NCI-H1092 (cell line): ENCODE data around the gene SCRG1.

Experiments used
- DNase-seq: peaks from one replicate; lab custom pipeline; 2025; lab: John Stamatoyannopoulos, UW

The SCRG1 gene

GRCh38 chr4:173398779-173399415 is at the start of gene SCRG1:
Gene SCRG1 (minus strand): TSS chr4:173399116. CDS start chr4:173391414, 7,702 bp downstream.
- no peak for DNase-seq

DNA sequence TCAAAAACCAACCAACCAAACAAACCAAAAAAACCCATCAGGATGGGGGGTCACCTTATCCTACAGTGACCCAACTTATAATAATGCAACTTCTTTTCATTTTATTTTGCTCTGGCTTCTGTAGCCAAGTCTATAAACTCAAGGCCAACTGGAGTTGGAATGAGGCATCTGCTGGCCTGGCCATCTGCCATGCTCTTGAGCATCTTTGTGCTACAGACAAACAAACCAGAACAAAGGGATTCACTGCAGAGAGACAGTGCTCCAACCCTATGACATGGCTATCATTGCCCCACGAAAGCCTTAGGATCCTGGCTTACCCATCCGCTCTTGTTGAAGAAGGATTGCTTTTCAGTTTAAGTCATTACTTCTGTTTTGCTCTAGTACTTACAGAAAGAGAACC is 49.2 kb upstream of the SCRG1 start:
- peak; percentile 82 for DNase-seq

DNA sequence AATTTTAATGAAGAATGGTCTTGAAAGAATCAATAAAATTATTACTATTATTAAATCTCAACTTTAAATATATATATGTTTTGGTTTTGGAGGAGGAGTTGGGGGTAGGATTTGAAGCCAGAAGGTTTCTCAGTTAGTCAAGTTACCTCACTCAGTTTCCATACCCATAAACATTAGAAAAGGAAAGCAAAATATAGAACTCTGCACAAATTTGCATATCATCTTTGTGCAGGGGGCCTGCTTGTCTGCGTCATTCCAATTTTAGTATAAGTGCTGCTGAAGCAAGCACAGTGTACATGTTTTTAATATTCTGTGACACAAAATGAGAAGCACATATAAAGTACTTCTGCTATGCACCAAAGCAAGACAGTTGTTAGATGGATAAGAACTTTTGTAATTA is 47.5 kb upstream of the SCRG1 start:
- no peak for DNase-seq

- no peak for DNase-seq
Observed at GRCh38 chr4:173443121-173443520, 44.2 kb upstream of the SCRG1 start.

GRCh38 chr4:173442223-173442932 is 43.5 kb upstream of the SCRG1 start:
- DNase-seq = no peak

DNA sequence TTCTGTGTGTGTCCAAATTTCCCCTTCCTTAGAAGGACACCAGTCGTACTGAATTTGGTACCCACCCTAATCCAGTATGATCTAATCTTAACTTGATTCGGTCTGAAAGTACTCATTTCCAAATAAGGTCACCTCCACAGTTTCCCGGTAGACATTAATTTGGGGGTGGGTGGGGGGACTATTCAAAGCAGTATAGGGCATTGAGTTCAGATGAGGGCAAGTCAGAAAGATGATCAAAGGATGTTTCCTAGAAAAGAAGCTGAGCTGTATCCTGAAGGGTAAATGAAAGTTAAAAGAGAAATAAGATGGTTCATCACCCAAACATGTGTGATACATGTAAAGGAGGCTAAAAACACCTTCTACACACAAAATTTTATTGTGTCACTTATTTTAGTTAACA is 42.0 kb upstream of the SCRG1 start:
- no peak for DNase-seq

DNA sequence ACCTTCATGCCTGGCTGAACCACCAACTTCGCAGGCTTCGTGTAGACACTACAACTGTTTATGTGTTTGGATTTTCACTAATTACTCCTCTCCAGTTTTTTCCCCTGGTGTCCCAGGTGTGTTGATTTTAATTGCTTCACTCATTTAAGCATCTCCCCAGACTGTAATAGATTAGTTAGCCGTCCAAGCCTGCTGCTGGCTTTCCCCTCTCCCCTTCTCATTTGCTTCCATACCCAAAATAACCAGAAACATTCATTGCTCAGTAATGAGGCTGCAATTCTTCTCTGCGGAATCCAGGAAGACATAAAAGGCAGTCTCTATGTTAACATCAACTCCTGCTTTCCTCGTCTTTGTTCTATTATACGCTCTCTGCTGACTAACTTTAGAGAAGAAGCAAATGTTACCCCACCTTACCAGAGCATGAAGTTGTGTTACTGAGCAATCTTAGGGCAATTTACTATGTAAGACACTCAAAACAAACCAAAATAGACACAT is 37.9 kb upstream of the SCRG1 start:
- no peak for DNase-seq

DNA sequence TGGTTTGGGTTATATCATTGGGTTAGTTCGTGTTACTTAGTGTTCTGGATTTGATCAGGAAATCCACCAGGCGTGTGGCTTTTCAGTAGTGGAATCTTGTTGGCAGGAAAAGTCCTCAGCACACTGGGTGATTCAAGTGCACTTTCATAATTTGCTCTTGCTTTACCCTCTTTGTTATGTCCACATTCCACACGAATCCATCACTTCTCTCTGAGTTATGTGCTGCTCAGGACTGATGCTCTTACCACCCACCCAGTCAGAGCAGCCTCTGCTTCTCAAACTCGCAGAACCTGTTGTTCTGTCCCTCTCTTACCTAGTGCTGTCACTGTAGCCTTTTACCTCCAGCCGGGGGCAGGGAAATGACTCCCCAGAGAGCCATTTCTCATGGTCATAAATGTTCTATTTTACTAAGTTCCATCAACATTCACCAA is 37.2 kb upstream of the SCRG1 start:
- DNase-seq = no peak

DNA sequence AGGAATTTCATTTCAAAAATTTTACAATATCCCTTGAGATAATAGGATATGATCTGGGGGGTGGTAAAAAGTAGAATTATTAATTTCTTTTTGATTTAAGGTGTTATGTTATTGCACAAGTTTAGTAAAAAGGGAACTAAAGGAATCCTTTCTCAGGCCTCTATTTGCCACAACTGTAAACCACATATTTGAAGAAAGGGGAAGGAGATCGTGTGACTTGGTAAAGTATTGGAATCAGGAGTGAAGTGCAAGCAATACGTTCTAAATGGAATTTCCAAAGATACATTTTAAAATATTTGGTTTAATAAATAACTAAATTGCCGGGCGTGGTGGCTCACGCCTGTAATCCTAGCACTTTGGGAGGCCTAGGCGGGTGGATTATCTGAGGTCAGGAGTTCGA is 35.3 kb upstream of the SCRG1 start:
- no peak for DNase-seq

DNA sequence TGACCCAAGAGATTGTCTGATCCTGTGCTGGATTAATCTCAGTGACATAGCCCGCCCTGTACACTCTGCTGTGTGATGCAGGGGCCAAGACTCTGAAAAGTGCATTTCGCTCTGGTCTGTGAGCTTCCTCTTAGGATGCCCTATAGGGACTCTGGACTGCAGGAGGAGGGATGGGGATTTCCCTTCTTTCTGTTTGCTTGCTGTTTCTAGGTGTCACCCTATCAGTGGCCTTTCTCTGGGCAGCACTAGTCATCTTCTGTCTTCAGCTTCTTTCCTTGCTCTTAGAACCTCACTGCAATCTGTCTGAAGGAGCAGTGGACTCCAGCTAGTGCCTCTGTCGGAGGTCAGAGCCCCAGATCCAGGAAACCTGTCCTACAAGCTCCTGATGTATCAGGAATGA is 34.5 kb upstream of the SCRG1 start:
- no peak for DNase-seq

GRCh38 chr4:173432430-173432829 is 33.5 kb upstream of the SCRG1 start:
- DNase-seq = no peak

GRCh38 chr4:173426064-173426463 is 27.1 kb upstream of the SCRG1 start:
- no peak for DNase-seq

GRCh38 chr4:173424899-173425805 is 26.2 kb upstream of the SCRG1 start:
- DNase-seq = no peak

DNA sequence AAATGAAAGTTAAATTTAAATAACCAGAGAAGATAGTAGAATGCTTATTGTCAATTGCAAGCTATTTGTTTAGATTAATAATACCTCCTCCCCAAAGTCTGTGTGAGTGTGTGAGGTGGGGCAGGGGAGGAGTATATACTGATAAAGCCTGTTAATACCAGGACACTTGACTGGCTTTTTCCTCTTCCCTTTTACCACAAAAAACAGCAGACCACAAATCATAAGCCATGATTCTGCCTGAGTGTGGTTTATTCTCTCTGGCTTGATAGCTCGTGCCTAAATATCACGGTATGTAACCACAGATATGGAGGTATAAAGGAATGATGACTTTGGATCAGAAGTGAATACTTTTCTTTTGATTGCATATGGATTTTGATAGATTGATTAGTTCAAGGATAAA is 21.9 kb upstream of the SCRG1 start:
- no peak for DNase-seq

DNA sequence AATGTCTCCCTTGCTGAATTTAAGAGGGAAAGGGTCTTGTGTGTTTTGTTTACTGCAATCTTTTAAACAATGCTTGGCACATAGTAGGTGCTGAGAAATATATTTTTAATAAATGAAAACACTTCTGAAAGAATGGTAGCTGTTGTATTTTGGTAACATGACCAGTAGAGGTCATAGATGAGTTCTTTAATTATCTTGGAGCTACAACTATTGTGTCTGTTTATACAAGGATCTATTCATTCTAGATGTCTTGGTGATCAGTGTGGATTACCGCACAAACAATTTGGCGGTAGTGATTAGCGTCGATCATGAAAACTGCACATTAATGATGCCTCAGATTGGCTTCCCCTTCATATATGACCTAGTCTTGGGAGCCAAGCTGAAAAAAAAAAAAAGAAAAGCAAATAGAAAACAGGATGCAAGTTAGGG is 21.4 kb upstream of the SCRG1 start:
- peak; percentile 4 for DNase-seq

DNA sequence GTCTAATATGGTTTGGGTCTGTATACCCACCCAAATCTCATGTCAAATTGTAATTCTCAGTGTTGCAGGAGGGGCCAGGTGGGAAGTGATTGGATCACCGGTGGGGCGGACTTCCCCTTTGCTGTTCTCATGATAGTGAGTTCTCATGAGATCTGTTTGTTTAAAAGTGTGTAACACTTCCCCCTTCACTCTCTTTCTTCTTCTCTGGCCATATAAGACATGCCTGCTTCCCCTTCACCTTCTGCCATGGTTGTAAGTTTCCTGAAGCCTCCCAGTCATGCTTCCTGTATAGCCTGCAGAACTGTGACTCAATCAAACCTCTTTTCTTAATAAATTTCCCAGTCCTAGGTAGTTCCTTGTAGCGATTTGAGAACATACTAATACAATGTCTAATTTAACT is 19.7 kb upstream of the SCRG1 start:
- no peak for DNase-seq

DNA sequence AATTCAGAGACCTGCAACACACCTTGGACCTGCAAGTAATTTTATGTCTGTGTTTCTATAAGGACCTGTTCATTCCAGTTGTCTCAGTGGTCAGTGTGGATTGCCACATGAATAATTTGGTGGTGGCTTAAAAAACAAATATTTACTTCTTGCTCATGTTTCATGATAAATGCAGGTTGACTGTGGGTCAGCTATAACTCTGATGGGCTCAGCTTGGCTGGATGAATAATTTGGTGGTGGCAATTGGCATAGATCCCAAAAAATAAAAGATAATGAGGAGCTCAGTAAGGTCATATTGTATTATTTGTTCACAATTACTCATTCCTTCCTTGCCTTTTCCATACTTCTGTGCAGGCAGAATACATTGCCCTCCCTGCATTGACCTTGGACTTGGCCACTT is 18.9 kb upstream of the SCRG1 start:
- no peak for DNase-seq

DNA sequence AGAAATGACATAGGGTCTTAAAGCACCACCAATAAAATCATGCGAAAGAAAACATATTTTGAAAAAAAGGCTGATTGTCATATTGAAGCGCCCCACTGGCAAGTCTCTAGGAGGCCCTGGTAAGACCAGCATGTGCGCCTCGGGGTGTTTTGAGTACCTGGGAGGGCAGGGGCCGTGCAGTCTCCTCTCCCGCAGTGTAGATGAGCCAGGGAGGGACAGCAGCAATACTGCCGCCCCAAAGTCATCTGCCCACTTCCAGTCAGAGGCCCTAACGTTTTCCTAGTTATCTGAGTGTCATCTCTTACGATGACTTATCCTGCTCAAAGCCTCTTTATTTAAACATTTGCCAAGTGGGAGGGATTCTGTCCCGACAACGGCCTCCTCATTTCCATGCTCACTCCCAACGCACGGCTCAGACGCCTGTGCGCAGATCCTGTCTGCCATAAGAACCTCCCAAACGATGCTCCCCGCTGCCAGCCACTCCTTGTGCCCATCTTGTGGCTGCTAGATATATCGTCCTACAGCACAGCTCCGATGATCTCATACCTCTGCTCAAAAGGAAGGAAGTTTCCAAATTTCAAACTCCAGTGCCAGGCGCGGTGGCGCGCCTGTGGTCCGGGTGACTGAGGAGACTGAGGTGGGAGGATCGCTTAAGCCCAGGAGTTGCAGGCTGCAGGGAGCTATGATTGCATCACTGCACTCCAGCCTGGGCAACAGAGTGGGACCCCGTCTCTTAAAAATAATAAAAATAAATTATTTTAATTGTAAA is 17.2 kb upstream of the SCRG1 start:
- no peak for DNase-seq

GRCh38 chr4:173415092-173415491 is 16.2 kb upstream of the SCRG1 start:
- DNase-seq = no peak

DNA sequence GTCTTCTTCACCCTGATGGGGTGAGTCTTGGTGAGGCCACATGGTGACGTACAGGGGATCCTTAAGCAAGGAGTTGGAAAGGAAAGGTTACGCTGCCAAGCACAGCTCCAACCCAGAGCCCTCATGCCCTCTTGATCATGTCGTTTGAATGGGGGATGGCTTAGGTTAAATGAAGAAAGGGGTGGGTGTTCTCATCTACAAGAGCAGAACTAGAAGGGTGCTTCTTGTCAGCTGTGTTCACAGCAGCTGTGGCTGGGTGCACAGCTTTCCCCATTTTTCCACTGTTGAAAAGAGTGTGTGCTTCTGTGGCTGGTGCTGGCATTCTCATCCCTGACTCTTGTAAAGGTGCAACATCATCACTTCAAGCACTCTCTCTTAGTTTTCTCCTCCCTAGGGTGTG is 15.5 kb upstream of the SCRG1 start:
- DNase-seq = no peak

DNA sequence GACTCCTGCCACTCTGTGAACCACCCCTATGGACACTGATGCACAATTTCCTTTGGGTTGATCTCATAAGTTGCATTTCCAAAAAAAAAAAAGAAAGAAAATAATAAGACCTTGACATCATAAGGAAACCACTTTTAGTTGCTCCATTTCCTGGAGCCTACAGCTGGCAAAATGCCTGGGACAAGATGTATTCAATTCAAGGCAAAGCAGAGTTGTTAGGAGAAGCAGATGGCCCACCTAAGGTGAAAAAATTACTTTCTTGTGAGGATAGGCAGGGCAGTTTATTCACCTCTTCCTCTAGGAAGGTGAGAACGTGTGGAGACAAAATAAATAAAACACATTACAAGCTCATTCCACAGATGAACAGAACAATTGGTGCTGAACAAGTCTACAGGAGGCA is 14.1 kb upstream of the SCRG1 start:
- no peak for DNase-seq
